ENCODE data around the gene PCDHB11.

DNA sequence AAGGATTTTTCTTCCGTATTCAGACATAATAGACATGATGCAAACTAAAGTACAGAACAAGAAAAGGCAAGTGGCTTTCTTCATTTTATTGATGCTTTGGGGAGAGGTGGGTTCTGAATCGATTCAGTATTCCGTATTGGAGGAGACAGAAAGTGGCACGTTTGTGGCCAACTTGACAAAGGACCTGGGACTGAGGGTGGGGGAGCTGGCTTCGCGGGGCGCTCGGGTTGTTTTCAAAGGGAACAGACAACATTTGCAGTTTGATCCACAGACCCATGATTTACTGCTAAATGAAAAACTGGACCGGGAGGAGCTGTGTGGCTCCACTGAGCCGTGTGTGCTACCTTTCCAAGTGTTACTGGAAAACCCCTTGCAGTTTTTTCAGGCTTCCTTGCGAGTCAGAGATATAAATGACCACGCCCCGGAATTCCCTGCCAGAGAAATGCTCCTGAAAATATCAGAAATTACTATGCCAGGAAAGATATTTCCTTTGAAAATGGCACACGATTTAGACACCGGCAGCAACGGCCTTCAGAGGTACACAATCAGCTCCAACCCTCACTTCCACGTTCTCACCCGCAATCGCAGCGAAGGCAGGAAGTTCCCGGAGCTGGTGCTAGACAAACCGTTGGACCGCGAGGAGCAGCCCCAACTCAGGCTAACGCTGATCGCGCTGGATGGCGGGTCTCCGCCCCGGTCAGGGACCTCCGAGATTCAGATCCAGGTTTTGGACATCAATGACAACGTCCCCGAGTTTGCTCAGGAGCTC lies 49.0 kb upstream of the PCDHB11 start:
- TF ChIP-seq, protein P1, sequence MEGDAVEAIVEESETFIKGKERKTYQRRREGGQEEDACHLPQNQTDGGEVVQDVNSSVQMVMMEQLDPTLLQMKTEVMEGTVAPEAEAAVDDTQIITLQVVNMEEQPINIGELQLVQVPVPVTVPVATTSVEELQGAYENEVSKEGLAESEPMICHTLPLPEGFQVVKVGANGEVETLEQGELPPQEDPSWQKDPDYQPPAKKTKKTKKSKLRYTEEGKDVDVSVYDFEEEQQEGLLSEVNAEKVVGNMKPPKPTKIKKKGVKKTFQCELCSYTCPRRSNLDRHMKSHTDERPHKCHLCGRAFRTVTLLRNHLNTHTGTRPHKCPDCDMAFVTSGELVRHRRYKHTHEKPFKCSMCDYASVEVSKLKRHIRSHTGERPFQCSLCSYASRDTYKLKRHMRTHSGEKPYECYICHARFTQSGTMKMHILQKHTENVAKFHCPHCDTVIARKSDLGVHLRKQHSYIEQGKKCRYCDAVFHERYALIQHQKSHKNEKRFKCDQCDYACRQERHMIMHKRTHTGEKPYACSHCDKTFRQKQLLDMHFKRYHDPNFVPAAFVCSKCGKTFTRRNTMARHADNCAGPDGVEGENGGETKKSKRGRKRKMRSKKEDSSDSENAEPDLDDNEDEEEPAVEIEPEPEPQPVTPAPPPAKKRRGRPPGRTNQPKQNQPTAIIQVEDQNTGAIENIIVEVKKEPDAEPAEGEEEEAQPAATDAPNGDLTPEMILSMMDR (IDR thresholded peaks at IDR 0.05): no peak
- TF ChIP-seq POLR2A (IDR thresholded peaks at IDR 0.05) (no peak), EP300 (IDR thresholded peaks at IDR 0.05) (no peak)

Data from tibial nerve (tissue), 4 donors.